ENCODE measurements around the gene DNAJC1. TPM values are rescaled to one million over a fixed set of nuclear protein-coding genes. Genes with fewer than 3 reads are reported as not detected.

Gene DNAJC1
- total RNA-seq, 1 donor from 2014 or later: 26.1 TPM

- Histone ChIP-seq H3K4me3 (no peak overlapping the region), H3K9me3 (no peaks in the 10 kb centered on the region), H3K4me1 (no peaks in the 10 kb centered on the region), H3K36me3 (no peaks in the 10 kb centered on the region), H3K27ac (no peak overlapping the region), H3K27me3 (no peaks in the 10 kb centered on the region)
- intact Hi-C loops (cut with DNase I): no loop called here
- no peak for TF ChIP-seq CTCF (IDR thresholded peaks at IDR 0.05)
- DNase-seq (ENCODE audit: low spot score in 2 of 2): no peak
Observed at GRCh38 chr10:21771219-21771618, 232.3 kb downstream of the DNAJC1 start.

- Histone ChIP-seq H3K4me3 (no peak overlapping the region), H3K27me3 (no peaks in the 10 kb centered on the region), H3K36me3 (no peaks in the 10 kb centered on the region), H3K9me3 (no peaks in the 10 kb centered on the region), H3K4me1 (no peaks in the 10 kb centered on the region), H3K27ac (no peak overlapping the region)
- intact Hi-C loops (cut with DNase I): no loop called here
- DNase-seq (ENCODE audit: low spot score in 2 of 2): no peak
- TF ChIP-seq CTCF (IDR thresholded peaks at IDR 0.05): no peak
Observed at GRCh38 chr10:21769041-21769440, 234.5 kb downstream of the DNAJC1 start.

- Histone ChIP-seq H3K27ac (no peak overlapping the region), H3K9me3 (no peaks in the 10 kb centered on the region), H3K27me3 (no peaks in the 10 kb centered on the region), H3K4me1 (no peaks in the 10 kb centered on the region), H3K36me3 (no peaks in the 10 kb centered on the region), H3K4me3 (no peak overlapping the region)
- intact Hi-C loops (cut with DNase I): no loop called here
- no peak for DNase-seq (ENCODE audit: low spot score in 2 of 2)
- no peak for TF ChIP-seq CTCF (IDR thresholded peaks at IDR 0.05)
Observed at GRCh38 chr10:21764466-21765189, 238.9 kb downstream of the DNAJC1 start.

GRCh38 chr10:21760332-21760731 lies 243.2 kb downstream of the DNAJC1 start:
- TF ChIP-seq CTCF (IDR thresholded peaks at IDR 0.05): no peak
- intact Hi-C loops (cut with DNase I): no loop called here

GRCh38 chr10:21759232-21759631 lies 244.3 kb downstream of the DNAJC1 start:
- Histone ChIP-seq H3K27me3 (no peaks in the 10 kb centered on the region), H3K4me1 (no peaks in the 10 kb centered on the region), H3K4me3 (no peak overlapping the region), H3K9me3 (no peaks in the 10 kb centered on the region), H3K36me3 (peaks cover 10% of the 10 kb centered on the region in 2 donors), H3K27ac (no peak overlapping the region)
- intact Hi-C loops (cut with DNase I): no loop called here
- TF ChIP-seq CTCF (IDR thresholded peaks at IDR 0.05): no peak
- DNase-seq (ENCODE audit: low spot score in 2 of 2): no peak

More at GRCh38 chr10:21760332-21760731, 243.2 kb downstream of the DNAJC1 start:
- peaks cover 10% of the 10 kb centered on the region in 2 donors for H3K36me3 ChIP-seq
- no peak overlapping the region for H3K27ac ChIP-seq
- no peaks in the 10 kb centered on the region for H3K9me3 ChIP-seq
- no peaks in the 10 kb centered on the region for H3K4me1 ChIP-seq
- no peak overlapping the region for H3K4me3 ChIP-seq
- no peak for DNase-seq (ENCODE audit: low spot score in 2 of 2)
- H3K27me3 ChIP-seq: no peaks in the 10 kb centered on the region
